ENCODE data around the gene MBNL2.

GRCh38 chr13:97321616-97322321 lies 99.6 kb downstream of the MBNL2 start:
- TF ChIP-seq CTCF (IDR thresholded peaks at IDR 0.05; ENCODE audit: insufficient read depth, low read length, poor library complexity, severe bottlenecking) (no peak), EZH2phosphoT487 (conservative IDR thresholded peaks at IDR 0.05; ENCODE audit: low read length) (no peak)
